GM18909 (cell line): ENCODE data around the gene YOD1.
"Not testable (repeated sequence)": the region's sequence is repeated elsewhere in the genome, so short reads cannot be mapped to it uniquely, and the experiment has no call there.

Source experiments
- ATAC-seq: cut with Tn5 transposase; IDR thresholded peaks from one replicate; pipeline ENCODE4 v1.9.1; 2021; ENCODE audit warnings: mild to moderate bottlenecking; ENCODE audit not compliant: unreplicated experiment, poor library complexity

The YOD1 gene

GRCh38 chr1:207050480-207051190 is 373 bp downstream of the YOD1 start:
- ATAC-seq: peak; percentile 55

- peak; percentile 24 for ATAC-seq
Measured at GRCh38 chr1:207049974-207050391, 1.0 kb downstream of the YOD1 start.

GRCh38 chr1:207049514-207049913 is 1.5 kb downstream of the YOD1 start:
- no peak for ATAC-seq

GRCh38 chr1:207049054-207049453 is 2.0 kb downstream of the YOD1 start:
- ATAC-seq: no peak

- ATAC-seq: no peak
Measured at GRCh38 chr1:207048041-207048440, 3.0 kb downstream of the YOD1 start.

GRCh38 chr1:207047505-207047904 is 3.5 kb downstream of the YOD1 start:
- ATAC-seq: no peak

- ATAC-seq: no peak
Measured at GRCh38 chr1:207045453-207045852, 5.6 kb downstream of the YOD1 start.

GRCh38 chr1:207041397-207041796 is 9.6 kb downstream of the YOD1 start:
- not testable (repeated sequence) for ATAC-seq

GRCh38 chr1:207040181-207040533 is 10.9 kb downstream of the YOD1 start:
- ATAC-seq: no peak

GRCh38 chr1:207039380-207040180 is 11.4 kb downstream of the YOD1 start:
- no peak for ATAC-seq

- ATAC-seq: no peak
Measured at GRCh38 chr1:207036865-207037264, 14.1 kb downstream of the YOD1 start.

- ATAC-seq: no peak
Measured at GRCh38 chr1:207035877-207036551, 15.0 kb downstream of the YOD1 start.

GRCh38 chr1:207034998-207035397 is 16.0 kb downstream of the YOD1 start:
- no peak for ATAC-seq

GRCh38 chr1:207034208-207034607 is 16.8 kb downstream of the YOD1 start:
- no peak for ATAC-seq

- no peak for ATAC-seq
Measured at GRCh38 chr1:207033302-207033701, 17.7 kb downstream of the YOD1 start.

- no peak for ATAC-seq
Measured at GRCh38 chr1:207032528-207033017, 18.4 kb downstream of the YOD1 start, which contains the start of gene C1orf116. Gene C1orf116, minus strand, starts transcription at chr1:207032756. Its CDS starts 5,158 bp downstream, at chr1:207027598.

- ATAC-seq: no peak
Measured at GRCh38 chr1:207031632-207032264, 19.3 kb downstream of the YOD1 start.

GRCh38 chr1:207031016-207031415 is 20.0 kb downstream of the YOD1 start:
- no peak for ATAC-seq

- no peak for ATAC-seq
Measured at GRCh38 chr1:207030522-207031009, 20.4 kb downstream of the YOD1 start.
